IPS DF 4.7 (cell line): ENCODE measurements around the gene E4F1.
"Not testable (repeated sequence)": the region's sequence is repeated elsewhere in the genome, so short reads cannot be mapped to it uniquely, and the experiment has no call there.

ENCODE experiments used
- DNase-seq: peaks from one replicate; pipeline ENCODE4 v3.0.0-alpha.2; 2013; ENCODE audit warnings: low spot score; ENCODE audit errors: extremely low read depth

The E4F1 gene

DNA sequence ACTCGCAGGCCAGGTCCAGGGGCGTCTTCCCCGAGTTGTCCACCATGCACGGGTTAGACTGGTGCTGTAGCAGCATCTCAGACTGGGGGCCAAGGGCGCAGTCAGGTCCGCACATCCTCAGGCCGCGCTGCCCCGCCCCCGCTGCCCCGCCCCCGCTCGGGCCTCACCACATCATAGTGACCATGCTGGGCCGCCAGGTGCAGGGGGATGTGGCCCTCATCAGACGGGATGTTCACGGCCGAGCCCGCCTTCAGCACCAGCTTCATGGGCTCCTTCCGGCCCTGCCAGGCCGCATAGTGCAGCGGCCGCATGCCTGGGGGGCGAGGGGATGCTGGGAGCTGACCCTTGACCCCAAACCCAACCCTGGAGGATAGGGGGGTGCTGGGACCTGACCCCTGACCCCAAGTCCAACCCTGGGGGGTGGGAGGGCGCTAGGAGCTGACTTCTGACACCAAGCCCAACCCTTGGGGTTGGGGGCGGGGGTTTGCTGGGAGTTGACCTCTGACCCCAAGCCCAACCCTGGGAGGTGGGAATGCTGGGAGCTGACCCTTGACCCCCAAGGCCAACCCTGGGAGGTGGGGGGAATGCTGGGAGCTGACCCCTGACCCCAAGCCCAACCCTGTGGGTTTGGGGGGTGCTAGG lies 34.0 kb upstream of the E4F1 start:
- DNase-seq: no peak

GRCh38 chr16:2190002-2190658 lies 33.3 kb upstream of the E4F1 start:
- no peak for DNase-seq

GRCh38 chr16:2190659-2191445 lies 32.5 kb upstream of the E4F1 start:
- DNase-seq: no peak

GRCh38 chr16:2191446-2191706 lies 32.0 kb upstream of the E4F1 start:
- DNase-seq: no peak

DNA sequence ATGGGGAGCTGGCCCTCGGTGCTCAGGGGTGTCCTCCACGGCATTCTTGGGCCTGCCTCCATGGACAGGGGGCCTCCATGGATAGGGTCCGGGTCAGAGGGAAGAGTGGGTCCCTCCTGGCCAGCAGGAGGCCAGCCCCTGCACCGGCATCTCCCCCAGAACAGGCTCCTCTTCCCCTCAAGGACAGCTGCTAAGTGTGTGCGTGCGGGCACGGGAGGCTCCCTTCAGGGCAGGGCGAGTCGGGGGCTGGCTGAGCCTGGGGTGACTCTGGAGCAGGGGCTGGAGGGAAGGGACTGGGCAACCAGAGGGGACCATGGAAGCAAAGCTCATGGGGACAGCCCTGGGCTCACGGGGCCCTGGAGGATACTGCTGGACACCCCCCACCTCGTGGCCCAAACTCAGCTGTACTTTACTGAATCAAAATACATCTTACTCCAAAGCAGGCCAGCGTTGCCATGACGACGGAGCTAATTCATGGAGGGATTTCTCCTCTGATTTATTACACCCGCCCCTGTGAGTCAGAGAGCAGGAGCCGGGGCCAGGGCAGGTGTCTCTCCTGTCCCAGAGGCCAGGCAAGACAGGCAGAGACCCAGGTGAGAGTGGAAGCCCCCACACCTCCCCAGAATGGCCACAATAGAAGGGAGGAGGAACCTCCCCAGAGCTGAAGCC lies 29.1 kb upstream of the E4F1 start:
- DNase-seq: no peak

GRCh38 chr16:2194852-2195321 lies 28.5 kb upstream of the E4F1 start:
- no peak for DNase-seq

- no peak for DNase-seq
Measured at GRCh38 chr16:2195322-2196161, 27.8 kb upstream of the E4F1 start.

GRCh38 chr16:2196162-2196980 lies 27.0 kb upstream of the E4F1 start, which contains the start of gene CASKIN1:
Gene CASKIN1 (minus strand): TSS chr16:2196605. CDS start chr16:2196432, 173 bp downstream.
- no peak for DNase-seq

DNA sequence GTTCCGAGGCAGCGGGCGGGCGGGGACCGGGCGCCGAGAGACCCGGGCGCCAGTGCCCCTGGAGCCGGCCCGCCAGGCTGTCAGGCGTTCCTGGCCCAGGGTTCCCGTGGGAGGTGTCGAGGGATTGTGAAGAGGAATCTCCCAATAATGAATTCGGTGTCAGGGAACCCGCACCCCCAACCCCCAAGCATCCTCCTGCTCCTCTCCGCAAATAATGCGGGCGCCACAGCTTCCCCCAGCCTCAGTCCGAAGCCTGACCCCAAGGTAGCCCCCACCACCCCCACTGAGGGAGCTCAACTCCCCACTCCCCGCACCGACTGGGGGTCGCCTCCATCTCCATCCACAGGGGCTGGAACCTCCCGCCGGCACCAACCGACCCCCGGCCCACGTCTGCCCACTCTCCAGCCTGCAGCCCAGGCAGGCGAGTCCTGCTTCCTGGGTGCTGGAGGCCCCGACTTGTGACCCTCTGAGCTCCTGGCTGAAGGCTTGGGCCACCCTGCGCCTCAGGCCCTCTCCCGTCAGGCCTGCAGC lies 26.3 kb upstream of the E4F1 start:
- DNase-seq: no peak

GRCh38 chr16:2197765-2198164 lies 25.6 kb upstream of the E4F1 start:
- DNase-seq: no peak

DNA sequence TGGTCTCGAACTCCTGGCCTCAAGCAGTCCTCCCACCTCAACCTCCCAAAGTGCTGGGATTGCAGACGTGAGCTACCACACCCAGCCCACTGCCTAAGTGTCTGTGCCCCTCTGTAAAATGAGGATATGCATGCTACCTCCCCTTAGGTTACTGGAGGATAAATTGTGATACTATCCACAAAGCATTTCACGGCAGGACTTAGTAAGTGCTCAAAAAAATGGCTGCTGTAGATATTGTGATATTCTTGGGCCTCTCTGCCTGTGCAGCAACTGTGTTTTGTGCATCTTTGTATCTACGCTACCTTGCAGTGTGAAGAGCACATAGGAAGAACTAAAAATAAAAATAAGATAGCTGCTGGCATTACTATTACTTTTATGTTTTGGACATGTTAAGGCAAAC lies 25.1 kb upstream of the E4F1 start:
- no peak for DNase-seq

DNA sequence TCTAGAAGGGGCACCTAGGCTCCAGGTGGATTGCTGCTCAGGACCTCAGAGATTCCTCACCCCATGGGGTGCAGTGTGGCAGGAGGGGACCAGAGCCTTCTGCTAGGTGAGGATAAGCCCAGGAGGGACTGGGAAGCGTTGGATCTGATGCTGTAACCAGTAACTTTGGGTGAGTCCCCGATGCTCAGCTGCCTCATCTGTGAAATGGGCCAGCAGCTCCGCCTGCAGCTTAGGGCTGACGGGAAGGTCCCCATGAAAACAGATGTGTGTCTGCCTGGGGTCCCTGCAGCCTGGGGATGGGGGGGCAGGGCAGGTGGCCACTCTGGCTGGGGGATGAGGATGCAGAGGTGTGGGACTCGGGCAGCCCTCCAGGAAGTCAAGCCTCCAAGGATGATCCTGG lies 24.3 kb upstream of the E4F1 start:
- no peak for DNase-seq

- DNase-seq: no peak
Measured at GRCh38 chr16:2199621-2200139, 23.7 kb upstream of the E4F1 start.

DNA sequence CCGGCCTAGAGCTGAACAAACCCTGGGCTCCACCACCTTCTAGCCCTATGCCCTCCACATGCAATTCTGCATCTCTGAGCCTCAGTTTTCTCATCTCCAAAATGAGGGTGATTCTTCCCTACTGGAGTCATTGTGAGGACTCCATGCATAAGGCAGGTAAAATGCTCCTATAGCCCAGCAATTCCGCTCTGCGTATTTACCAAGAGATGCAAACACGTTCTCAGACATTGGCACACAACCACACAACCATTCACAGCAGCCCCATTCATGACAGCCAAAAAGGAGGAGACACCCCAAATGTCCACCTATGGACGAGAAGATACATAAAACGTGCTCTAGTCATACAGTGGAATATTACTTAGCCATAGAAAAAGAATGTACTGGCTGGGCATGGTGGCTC lies 23.1 kb upstream of the E4F1 start:
- DNase-seq: no peak

DNA sequence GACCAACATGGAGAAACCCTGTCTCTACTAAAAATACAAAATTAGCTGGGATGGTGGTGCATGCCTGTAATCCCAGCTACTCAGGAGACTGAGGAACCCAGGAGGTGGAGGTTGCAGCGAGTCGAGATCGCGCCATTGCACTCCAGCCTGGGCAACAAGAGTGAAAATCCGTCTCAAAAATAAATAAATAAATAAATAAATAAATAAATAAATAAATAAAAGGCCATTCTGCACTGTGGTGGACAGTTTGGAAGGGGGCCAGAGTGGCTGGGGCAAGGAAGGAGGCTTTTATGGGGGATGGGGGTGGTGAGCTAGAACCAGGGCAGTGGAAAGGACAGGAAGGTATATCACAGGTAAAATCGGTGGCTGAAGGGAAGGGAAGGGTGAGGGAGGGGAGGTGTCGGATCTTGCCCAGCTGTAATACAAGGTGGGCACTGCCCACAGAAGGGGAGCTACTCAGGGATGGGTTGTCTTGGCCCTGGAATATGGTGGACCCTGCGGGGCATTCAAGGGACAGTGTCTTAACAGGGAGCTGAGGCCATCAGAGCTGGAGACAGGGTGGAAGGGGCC lies 20.2 kb upstream of the E4F1 start:
- not testable (repeated sequence) for DNase-seq

- no peak for DNase-seq
Measured at GRCh38 chr16:2204416-2205103, 18.8 kb upstream of the E4F1 start.

- no peak for DNase-seq
Measured at GRCh38 chr16:2205104-2205966, 18.1 kb upstream of the E4F1 start, which contains the start of gene MLST8. Gene MLST8 (plus strand): TSS chr16:2205454. CDS start chr16:2206086, 632 bp downstream.

- DNase-seq: no peak
Measured at GRCh38 chr16:2205967-2206313, 17.5 kb upstream of the E4F1 start.
